ENCODE results near the gene STMP1. TPM values are rescaled to one million over a fixed set of nuclear protein-coding genes. Genes with fewer than 3 reads are reported as not detected.

Gene STMP1
- total and polyA plus RNA-seq, 2 experiments from 2014 or later = 23.0 to 78.4 TPM

DNA sequence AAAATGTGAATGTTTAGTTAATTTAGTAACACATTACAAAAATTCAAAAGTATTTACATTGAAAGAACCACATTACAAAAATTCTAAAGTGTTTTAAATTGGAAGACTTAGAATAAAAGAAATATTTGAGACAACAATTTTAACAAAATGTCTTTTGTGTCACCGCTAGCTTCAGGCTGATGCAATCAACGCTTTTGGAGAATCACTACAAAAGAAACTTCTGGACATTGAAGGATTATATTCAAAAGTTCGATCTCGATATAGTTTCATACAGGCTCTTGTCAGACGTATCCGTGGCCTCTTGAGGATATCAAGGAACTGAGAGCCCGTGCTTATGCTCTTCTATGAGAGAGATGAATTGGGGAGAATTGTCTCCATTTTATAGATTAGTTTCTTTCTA is 14.1 kb upstream of the STMP1 start (continued):
- TF ChIP-seq, protein P1, sequence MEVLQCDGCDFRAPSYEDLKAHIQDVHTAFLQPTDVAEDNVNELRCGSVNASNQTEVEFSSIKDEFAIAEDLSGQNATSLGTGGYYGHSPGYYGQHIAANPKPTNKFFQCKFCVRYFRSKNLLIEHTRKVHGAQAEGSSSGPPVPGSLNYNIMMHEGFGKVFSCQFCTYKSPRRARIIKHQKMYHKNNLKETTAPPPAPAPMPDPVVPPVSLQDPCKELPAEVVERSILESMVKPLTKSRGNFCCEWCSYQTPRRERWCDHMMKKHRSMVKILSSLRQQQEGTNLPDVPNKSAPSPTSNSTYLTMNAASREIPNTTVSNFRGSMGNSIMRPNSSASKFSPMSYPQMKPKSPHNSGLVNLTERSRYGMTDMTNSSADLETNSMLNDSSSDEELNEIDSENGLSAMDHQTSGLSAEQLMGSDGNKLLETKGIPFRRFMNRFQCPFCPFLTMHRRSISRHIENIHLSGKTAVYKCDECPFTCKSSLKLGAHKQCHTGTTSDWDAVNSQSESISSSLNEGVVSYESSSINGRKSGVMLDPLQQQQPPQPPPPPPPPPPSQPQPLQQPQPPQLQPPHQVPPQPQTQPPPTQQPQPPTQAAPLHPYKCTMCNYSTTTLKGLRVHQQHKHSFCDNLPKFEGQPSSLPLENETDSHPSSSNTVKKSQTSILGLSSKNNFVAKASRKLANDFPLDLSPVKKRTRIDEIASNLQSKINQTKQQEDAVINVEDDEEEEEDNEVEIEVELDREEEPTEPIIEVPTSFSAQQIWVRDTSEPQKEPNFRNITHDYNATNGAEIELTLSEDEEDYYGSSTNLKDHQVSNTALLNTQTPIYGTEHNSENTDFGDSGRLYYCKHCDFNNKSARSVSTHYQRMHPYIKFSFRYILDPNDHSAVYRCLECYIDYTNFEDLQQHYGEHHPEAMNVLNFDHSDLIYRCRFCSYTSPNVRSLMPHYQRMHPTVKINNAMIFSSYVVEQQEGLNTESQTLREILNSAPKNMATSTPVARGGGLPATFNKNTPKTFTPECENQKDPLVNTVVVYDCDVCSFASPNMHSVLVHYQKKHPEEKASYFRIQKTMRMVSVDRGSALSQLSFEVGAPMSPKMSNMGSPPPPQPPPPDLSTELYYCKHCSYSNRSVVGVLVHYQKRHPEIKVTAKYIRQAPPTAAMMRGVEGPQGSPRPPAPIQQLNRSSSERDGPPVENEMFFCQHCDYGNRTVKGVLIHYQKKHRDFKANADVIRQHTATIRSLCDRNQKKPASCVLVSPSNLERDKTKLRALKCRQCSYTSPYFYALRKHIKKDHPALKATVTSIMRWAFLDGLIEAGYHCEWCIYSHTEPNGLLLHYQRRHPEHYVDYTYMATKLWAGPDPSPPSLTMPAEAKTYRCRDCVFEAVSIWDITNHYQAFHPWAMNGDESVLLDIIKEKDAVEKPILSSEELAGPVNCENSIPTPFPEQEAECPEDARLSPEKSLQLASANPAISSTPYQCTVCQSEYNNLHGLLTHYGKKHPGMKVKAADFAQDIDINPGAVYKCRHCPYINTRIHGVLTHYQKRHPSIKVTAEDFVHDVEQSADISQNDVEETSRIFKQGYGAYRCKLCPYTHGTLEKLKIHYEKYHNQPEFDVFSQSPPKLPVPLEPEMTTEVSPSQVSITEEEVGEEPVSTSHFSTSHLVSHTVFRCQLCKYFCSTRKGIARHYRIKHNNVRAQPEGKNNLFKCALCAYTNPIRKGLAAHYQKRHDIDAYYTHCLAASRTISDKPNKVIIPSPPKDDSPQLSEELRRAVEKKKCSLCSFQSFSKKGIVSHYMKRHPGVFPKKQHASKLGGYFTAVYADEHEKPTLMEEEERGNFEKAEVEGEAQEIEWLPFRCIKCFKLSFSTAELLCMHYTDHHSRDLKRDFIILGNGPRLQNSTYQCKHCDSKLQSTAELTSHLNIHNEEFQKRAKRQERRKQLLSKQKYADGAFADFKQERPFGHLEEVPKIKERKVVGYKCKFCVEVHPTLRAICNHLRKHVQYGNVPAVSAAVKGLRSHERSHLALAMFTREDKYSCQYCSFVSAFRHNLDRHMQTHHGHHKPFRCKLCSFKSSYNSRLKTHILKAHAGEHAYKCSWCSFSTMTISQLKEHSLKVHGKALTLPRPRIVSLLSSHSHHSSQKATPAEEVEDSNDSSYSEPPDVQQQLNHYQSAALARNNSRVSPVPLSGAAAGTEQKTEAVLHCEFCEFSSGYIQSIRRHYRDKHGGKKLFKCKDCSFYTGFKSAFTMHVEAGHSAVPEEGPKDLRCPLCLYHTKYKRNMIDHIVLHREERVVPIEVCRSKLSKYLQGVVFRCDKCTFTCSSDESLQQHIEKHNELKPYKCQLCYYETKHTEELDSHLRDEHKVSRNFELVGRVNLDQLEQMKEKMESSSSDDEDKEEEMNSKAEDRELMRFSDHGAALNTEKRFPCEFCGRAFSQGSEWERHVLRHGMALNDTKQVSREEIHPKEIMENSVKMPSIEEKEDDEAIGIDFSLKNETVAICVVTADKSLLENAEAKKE (CRISPR knock-in tag; IDR thresholded peaks at IDR 0.05) = no peak
- TF ChIP-seq JUNB (IDR thresholded peaks at IDR 0.05; ENCODE audit: unreplicated experiment) (no peak), STAT1 (IDR thresholded peaks at IDR 0.05; ENCODE audit: unreplicated experiment) (no peak)

DNA sequence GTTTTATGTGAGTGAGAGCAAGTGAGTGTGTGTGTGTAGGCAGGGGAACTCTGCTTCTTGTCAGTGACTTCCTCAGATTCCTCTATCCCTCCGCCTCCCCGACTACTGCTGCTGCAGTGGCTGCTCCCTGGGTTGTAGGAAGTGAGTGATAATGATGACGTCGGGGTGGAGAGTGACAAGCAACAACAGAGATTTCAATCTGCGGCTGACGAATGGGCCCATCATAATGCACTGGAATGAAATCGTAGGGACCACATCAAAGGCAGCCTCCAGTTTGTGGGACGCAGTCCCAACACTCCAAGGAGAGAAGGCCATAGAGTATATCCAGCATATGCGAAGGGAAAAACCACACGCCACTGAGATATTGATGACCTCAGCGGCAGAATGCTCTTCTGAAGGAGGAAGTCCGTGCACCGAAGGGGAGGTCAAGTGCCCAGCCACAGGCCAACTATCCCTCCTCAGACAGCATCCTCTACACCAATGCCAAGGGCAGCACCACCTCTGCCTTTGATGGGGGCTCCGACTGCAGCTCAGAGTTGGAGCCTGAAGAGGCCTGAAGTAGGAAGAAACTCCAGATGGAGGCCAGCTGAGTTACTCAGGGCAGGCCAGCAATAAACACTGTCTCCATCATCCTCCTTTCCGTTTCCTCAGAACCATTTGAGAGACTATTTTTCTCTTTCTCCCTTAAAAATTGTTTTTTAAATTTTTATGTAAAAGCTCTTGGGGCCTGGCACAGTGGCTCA is 11.3 kb upstream of the STMP1 start:
- Histone ChIP-seq H3K27me3 (ENCODE audit: insufficient read depth) (no peaks in the 10 kb centered on the region), H2AFZ (no peak overlapping the region), H3K4me2 (no peak overlapping the region), H4K20me1 (replicated peaks; ENCODE audit: insufficient read depth) (no peaks in the 10 kb centered on the region; the same call in 1 of the 2 replicates), H3K79me2 (replicated peaks; ENCODE audit: insufficient read depth) (no peaks in the 10 kb centered on the region), H3K27ac (ENCODE audit: low read depth) (0 out of 2 replicates have a peak overlapping the region, but pooled peaks have one; percentile 45), H3K4me3 (no peak overlapping the region), H3K4me1 (ENCODE audit: insufficient read depth) (no peaks in the 10 kb centered on the region), H3F3A (replicated peaks; ENCODE audit: low read depth) (0 out of 2 replicates have a peak, but pooled peaks cover 5% of the 10 kb centered on the region), H3K36me3 (ENCODE audit: insufficient read depth) (peaks cover 28% of the 10 kb centered on the region), H3K9me2 (ENCODE audit: insufficient read depth) (no peaks in the 10 kb centered on the region)
- TF ChIP-seq ZNF114 (CRISPR knock-in tag; IDR thresholded peaks at IDR 0.05) = no peak
- TF ChIP-seq POLR2AphosphoS5 (IDR thresholded peaks at IDR 0.05; ENCODE audit: low read depth) = no peak
- TF ChIP-seq, protein P2, sequence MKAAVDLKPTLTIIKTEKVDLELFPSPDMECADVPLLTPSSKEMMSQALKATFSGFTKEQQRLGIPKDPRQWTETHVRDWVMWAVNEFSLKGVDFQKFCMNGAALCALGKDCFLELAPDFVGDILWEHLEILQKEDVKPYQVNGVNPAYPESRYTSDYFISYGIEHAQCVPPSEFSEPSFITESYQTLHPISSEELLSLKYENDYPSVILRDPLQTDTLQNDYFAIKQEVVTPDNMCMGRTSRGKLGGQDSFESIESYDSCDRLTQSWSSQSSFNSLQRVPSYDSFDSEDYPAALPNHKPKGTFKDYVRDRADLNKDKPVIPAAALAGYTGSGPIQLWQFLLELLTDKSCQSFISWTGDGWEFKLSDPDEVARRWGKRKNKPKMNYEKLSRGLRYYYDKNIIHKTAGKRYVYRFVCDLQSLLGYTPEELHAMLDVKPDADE (IDR thresholded peaks at IDR 0.05) = no peak
- no peak for TF ChIP-seq CREB1 (CRISPR knock-in tag; IDR thresholded peaks at IDR 0.05; ENCODE audit: low read depth)
- TF ChIP-seq, protein P3, sequence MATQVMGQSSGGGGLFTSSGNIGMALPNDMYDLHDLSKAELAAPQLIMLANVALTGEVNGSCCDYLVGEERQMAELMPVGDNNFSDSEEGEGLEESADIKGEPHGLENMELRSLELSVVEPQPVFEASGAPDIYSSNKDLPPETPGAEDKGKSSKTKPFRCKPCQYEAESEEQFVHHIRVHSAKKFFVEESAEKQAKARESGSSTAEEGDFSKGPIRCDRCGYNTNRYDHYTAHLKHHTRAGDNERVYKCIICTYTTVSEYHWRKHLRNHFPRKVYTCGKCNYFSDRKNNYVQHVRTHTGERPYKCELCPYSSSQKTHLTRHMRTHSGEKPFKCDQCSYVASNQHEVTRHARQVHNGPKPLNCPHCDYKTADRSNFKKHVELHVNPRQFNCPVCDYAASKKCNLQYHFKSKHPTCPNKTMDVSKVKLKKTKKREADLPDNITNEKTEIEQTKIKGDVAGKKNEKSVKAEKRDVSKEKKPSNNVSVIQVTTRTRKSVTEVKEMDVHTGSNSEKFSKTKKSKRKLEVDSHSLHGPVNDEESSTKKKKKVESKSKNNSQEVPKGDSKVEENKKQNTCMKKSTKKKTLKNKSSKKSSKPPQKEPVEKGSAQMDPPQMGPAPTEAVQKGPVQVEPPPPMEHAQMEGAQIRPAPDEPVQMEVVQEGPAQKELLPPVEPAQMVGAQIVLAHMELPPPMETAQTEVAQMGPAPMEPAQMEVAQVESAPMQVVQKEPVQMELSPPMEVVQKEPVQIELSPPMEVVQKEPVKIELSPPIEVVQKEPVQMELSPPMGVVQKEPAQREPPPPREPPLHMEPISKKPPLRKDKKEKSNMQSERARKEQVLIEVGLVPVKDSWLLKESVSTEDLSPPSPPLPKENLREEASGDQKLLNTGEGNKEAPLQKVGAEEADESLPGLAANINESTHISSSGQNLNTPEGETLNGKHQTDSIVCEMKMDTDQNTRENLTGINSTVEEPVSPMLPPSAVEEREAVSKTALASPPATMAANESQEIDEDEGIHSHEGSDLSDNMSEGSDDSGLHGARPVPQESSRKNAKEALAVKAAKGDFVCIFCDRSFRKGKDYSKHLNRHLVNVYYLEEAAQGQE (IDR thresholded peaks at IDR 0.05; ENCODE audit: unreplicated experiment) = no peak
- Mint-ChIP-seq H3K27ac (0 out of 2 replicates have a peak overlapping the region, but pooled peaks have one; percentile 33), H3K27me3 (ENCODE audit: insufficient read depth, low read depth, poor library complexity) (peaks cover 5% of the 10 kb centered on the region), H3K4me1 (peaks cover 11% of the 10 kb centered on the region), H3K36me3 (ENCODE audit: low read depth) (peaks cover 46% of the 10 kb centered on the region), H3K9me3 (no peaks in the 10 kb centered on the region), H3K4me3 (no peak overlapping the region)
- peak; percentile 32 for ATAC-seq
- no peak for DNase-seq (ENCODE audit: low spot score)
